Loucy (cell line): ENCODE measurements around the gene FSTL4.

Source experiments
- H2AFZ ChIP-seq: fragments of 200-600 bp; sonication (generic); 2 replicates; pipeline ENCODE4 v1.6.0; 2016; ENCODE audit warnings: antibody characterized with exemption, mild to moderate bottlenecking, low read length, moderate library complexity
- H3F3A ChIP-seq: fragments of 200-600 bp; 2 replicates; pipeline ENCODE4 v1.6.0; 2016; ENCODE audit warnings: antibody characterized with exemption, low read depth, mild to moderate bottlenecking
- H3K27me3 ChIP-seq: fragments of 200-600 bp; sonication (generic); 2 replicates; pipeline ENCODE4 v1.6.1; 2014; ENCODE audit warnings: low read length, mild to moderate bottlenecking; ENCODE audit not compliant: insufficient read depth, poor library complexity, severe bottlenecking
- H3K36me3 ChIP-seq: fragments of 200-600 bp; sonication (generic); 2 replicates; pipeline ENCODE4 v1.6.1; 2016; ENCODE audit warnings: low read length; ENCODE audit not compliant: insufficient read depth
- H3K4me1 ChIP-seq: fragments of 200-600 bp; sonication (generic); 2 replicates; pipeline ENCODE4 v1.5.1; 2014; ENCODE audit warnings: low read length, mild to moderate bottlenecking; ENCODE audit not compliant: insufficient read depth, poor library complexity, severe bottlenecking
- H3K4me2 ChIP-seq: fragments of 200-600 bp; sonication (generic); 2 replicates; pipeline ENCODE4 v1.6.0; 2014; ENCODE audit warnings: antibody characterized with exemption, low read length, low read depth, mild to moderate bottlenecking; ENCODE audit not compliant: poor library complexity, severe bottlenecking
- H3K4me3 ChIP-seq: fragments of 200-600 bp; sonication (generic); 2 replicates; pipeline ENCODE4 v1.5.1; 2014; ENCODE audit warnings: low read length, mild to moderate bottlenecking, mixed read lengths; ENCODE audit not compliant: poor library complexity, severe bottlenecking
- H3K79me2 ChIP-seq: fragments of 200-600 bp; sonication (generic); 2 replicates; pipeline ENCODE4 v1.6.1; 2014; ENCODE audit warnings: low read length; ENCODE audit not compliant: insufficient read depth
- H3K9ac ChIP-seq: fragments of 200-600 bp; sonication (generic); 2 replicates; pipeline ENCODE4 v1.6.0; 2014; ENCODE audit warnings: mild to moderate bottlenecking, low read depth, low read length, moderate library complexity; ENCODE audit not compliant: poor library complexity, severe bottlenecking
- H3K9me2 ChIP-seq: fragments of 200-600 bp; sonication (generic); replicated peaks from 2 replicates; pipeline ENCODE4 v1.6.1; 2016; ENCODE audit warnings: low read depth, low read length, mixed read lengths
- H3K9me3 ChIP-seq: fragments of 200-600 bp; sonication (generic); 2 replicates; pipeline ENCODE4 v1.6.1; 2014; ENCODE audit warnings: mild to moderate bottlenecking, antibody characterized with exemption, low read length, low read depth; ENCODE audit not compliant: insufficient read depth
- H4K20me1 ChIP-seq: fragments of 200-600 bp; sonication (generic); 2 replicates; pipeline ENCODE4 v1.6.0; 2014; ENCODE audit warnings: antibody characterized with exemption, low read length, mild to moderate bottlenecking; ENCODE audit not compliant: insufficient read depth, poor library complexity, severe bottlenecking
- CTCF ChIP-seq: fragments of 200-600 bp; sonication (generic); conservative IDR thresholded peaks from 2 replicates; pipeline ENCODE4 v1.5.1; 2014; ENCODE audit warnings: mild to moderate bottlenecking, antibody characterized with exemption, low read length
- EZH2phosphoT487 ChIP-seq: fragments of 200-600 bp; IDR thresholded peaks from 2 replicates; pipeline ENCODE4 v1.6.1; 2018; ENCODE audit warnings: antibody characterized with exemption, mild to moderate bottlenecking, moderate library complexity, borderline replicate concordance

The FSTL4 gene

GRCh38 chr5:133595465-133595864 is 16.9 kb downstream of the FSTL4 start:
- no peak overlapping the region for H2AFZ ChIP-seq
- H3K79me2 ChIP-seq: no peaks in the 10 kb centered on the region
- H3K36me3 ChIP-seq: no peaks in the 10 kb centered on the region
- H3K27me3 ChIP-seq: no peaks in the 10 kb centered on the region
- H3K9ac ChIP-seq: no peak overlapping the region
- H3F3A ChIP-seq: no peaks in the 10 kb centered on the region
- no peaks in the 10 kb centered on the region for H3K9me3 ChIP-seq
- H4K20me1 ChIP-seq: no peaks in the 10 kb centered on the region
- H3K9me2 ChIP-seq: no peaks in the 10 kb centered on the region
- H3K4me2 ChIP-seq: no peak overlapping the region
- no peak for TF ChIP-seq EZH2phosphoT487
- no peak for TF ChIP-seq CTCF
- H3K4me3 ChIP-seq: no peak overlapping the region
- no peaks in the 10 kb centered on the region for H3K4me1 ChIP-seq

GRCh38 chr5:133589286-133589685 is 23.1 kb downstream of the FSTL4 start:
- Histone ChIP-seq H3K9ac (no peak overlapping the region), H3K9me2 (no peaks in the 10 kb centered on the region), H3K4me2 (no peak overlapping the region), H3K9me3 (no peaks in the 10 kb centered on the region), H3K4me3 (no peak overlapping the region), H3K4me1 (no peaks in the 10 kb centered on the region), H3K79me2 (no peaks in the 10 kb centered on the region), H2AFZ (no peak overlapping the region), H3F3A (no peaks in the 10 kb centered on the region), H3K36me3 (no peaks in the 10 kb centered on the region), H4K20me1 (no peaks in the 10 kb centered on the region), H3K27me3 (no peaks in the 10 kb centered on the region)
- TF ChIP-seq CTCF (no peak), EZH2phosphoT487 (no peak)

GRCh38 chr5:133582971-133583370 is 29.4 kb downstream of the FSTL4 start:
- Histone ChIP-seq H3F3A (no peaks in the 10 kb centered on the region), H3K9ac (no peak overlapping the region), H4K20me1 (no peaks in the 10 kb centered on the region), H3K36me3 (no peaks in the 10 kb centered on the region), H3K9me2 (no peaks in the 10 kb centered on the region), H3K4me2 (no peak overlapping the region), H3K4me1 (no peaks in the 10 kb centered on the region), H3K27me3 (no peaks in the 10 kb centered on the region), H3K9me3 (no peaks in the 10 kb centered on the region), H3K79me2 (no peaks in the 10 kb centered on the region), H2AFZ (no peak overlapping the region), H3K4me3 (no peak overlapping the region)
- TF ChIP-seq EZH2phosphoT487: no peak
- no peak for TF ChIP-seq CTCF
